Mesenchymal stem cell (in vitro differentiated cells and primary cell): ENCODE measurements around the gene CYP2J2. TPM values are rescaled to one million over a fixed set of nuclear protein-coding genes. Genes with fewer than 3 reads are reported as not detected.

Experiments used
- DNase-seq: peaks from one replicate; pipeline ENCODE4 v3.0.0-alpha.2; 2013
- H2AFZ ChIP-seq: one replicate; pipeline ENCODE4 v1.6.1; 2013; ENCODE audit warnings: low read depth, mild to moderate bottlenecking, control low read depth, inconsistent platforms, low read length, moderate library complexity
- H2AK5ac ChIP-seq: 2 replicates; pipeline ENCODE4 v1.6.1; 2013; ENCODE audit warnings: low read length, moderate library complexity, mild to moderate bottlenecking, inconsistent platforms; ENCODE audit not compliant: severe bottlenecking
- H2BK120ac ChIP-seq: one replicate; pipeline ENCODE4 v1.6.1; 2013; ENCODE audit warnings: low read depth, mild to moderate bottlenecking, inconsistent platforms, low read length, moderate library complexity
- H2BK12ac ChIP-seq, 2 experiments: one replicate each; pipeline ENCODE4 v1.6.1; 2013; ENCODE audit warnings: inconsistent platforms in 2 of 2, low read length in 2 of 2, mild to moderate bottlenecking in 2 of 2, moderate library complexity in 2 of 2, control low read depth in 1 of 2
- H2BK15ac ChIP-seq: one replicate; pipeline ENCODE4 v1.6.1; 2013; ENCODE audit warnings: mild to moderate bottlenecking, low read depth, inconsistent platforms; ENCODE audit not compliant: poor library complexity, severe bottlenecking
- H2BK5ac ChIP-seq: 2 replicates; pipeline ENCODE4 v1.6.1; 2013; ENCODE audit warnings: low read depth, mild to moderate bottlenecking, low read length, control low read depth, inconsistent platforms; ENCODE audit not compliant: poor library complexity, severe bottlenecking
- H3K14ac ChIP-seq, 2 experiments: one replicate each; pipeline ENCODE4 v1.6.1; 2013; ENCODE audit warnings: inconsistent platforms in 2 of 2, low read length in 2 of 2, control low read depth in 1 of 2, mild to moderate bottlenecking in 1 of 2, moderate library complexity in 1 of 2
- H3K18ac ChIP-seq, 2 experiments: one replicate each; pipeline ENCODE4 v1.6.1; 2013; ENCODE audit warnings: inconsistent platforms in 2 of 2, low read length in 2 of 2, control low read depth in 1 of 2, low read depth in 1 of 2, mild to moderate bottlenecking in 1 of 2
- H3K23ac ChIP-seq, 2 experiments: one replicate each; pipeline ENCODE4 v1.6.1; 2013; ENCODE audit warnings: inconsistent platforms in 2 of 2, low read length in 2 of 2, mild to moderate bottlenecking in 2 of 2, moderate library complexity in 2 of 2, control low read depth in 1 of 2
- H3K27ac ChIP-seq: 2 replicates; pipeline ENCODE4 v1.5.1; 2013; ENCODE audit warnings: mild to moderate bottlenecking, moderate library complexity, low read length, control low read depth, inconsistent platforms; ENCODE audit not compliant: poor library complexity, severe bottlenecking
- H3K27me3 ChIP-seq, 2 experiments: 2 replicates each; pipeline versions ENCODE4 v1.6.1 to v1.7.0; 2013; ENCODE audit warnings: low read length in 2 of 2, mild to moderate bottlenecking in 2 of 2, moderate library complexity in 2 of 2, control low read depth in 1 of 2, inconsistent platforms in 1 of 2; ENCODE audit not compliant: control insufficient read depth in 1 of 2, insufficient read depth in 1 of 2
- H3K36me3 ChIP-seq, 2 experiments: 2 replicates each; pipeline versions ENCODE4 v1.6.1 to v1.7.0; 2013; ENCODE audit warnings: low read length in 2 of 2, control low read depth in 1 of 2, inconsistent platforms in 1 of 2, low read depth in 1 of 2, mild to moderate bottlenecking in 1 of 2; ENCODE audit not compliant: insufficient read depth in 2 of 2, control insufficient read depth in 1 of 2
- H3K4ac ChIP-seq, 2 experiments: one replicate each; pipeline ENCODE4 v1.6.1; 2013; ENCODE audit warnings: inconsistent platforms in 2 of 2, low read length in 2 of 2, mild to moderate bottlenecking in 2 of 2, moderate library complexity in 2 of 2, control low read depth in 1 of 2, low read depth in 1 of 2
- H3K4me1 ChIP-seq: 2 replicates; pipeline ENCODE4 v1.6.1; 2013; ENCODE audit warnings: low read depth, low read length, control low read depth; ENCODE audit not compliant: control insufficient read depth, insufficient read depth
- H3K4me2 ChIP-seq: 2 replicates; pipeline ENCODE4 v1.6.1; 2013; ENCODE audit warnings: low read length, mild to moderate bottlenecking, inconsistent platforms; ENCODE audit not compliant: poor library complexity, severe bottlenecking
- H3K4me3 ChIP-seq, 2 experiments: 2 replicates each; pipeline versions ENCODE4 v1.5.1 to v1.7.0; 2013; ENCODE audit warnings: low read length in 2 of 2, mild to moderate bottlenecking in 2 of 2, control low read depth in 1 of 2, low read depth in 1 of 2; ENCODE audit not compliant: insufficient read depth in 1 of 2
- H3K79me1 ChIP-seq: replicated peaks from 2 replicates; pipeline ENCODE4 v1.6.1; 2013; ENCODE audit warnings: mild to moderate bottlenecking, control low read depth, low read length, inconsistent platforms; ENCODE audit not compliant: poor library complexity, severe bottlenecking
- H3K9ac ChIP-seq: 2 replicates; pipeline ENCODE4 v1.7.0; 2013; ENCODE audit warnings: mild to moderate bottlenecking, low read length, moderate library complexity
- H3K9me3 ChIP-seq: 2 replicates; pipeline ENCODE4 v1.7.0; 2013; ENCODE audit warnings: mild to moderate bottlenecking, low read length; ENCODE audit not compliant: control insufficient read depth
- H4K8ac ChIP-seq: one replicate; pipeline ENCODE4 v1.6.1; 2013; ENCODE audit warnings: inconsistent platforms, mild to moderate bottlenecking, low read length, moderate library complexity
- H4K91ac ChIP-seq: one replicate; pipeline ENCODE4 v1.6.1; 2013; ENCODE audit warnings: mild to moderate bottlenecking, low read length, inconsistent platforms
- WGBS: methylation state at CpG from one replicate; pipeline ENCODE4 v1.1.7; 2013; ENCODE audit warnings: mixed read lengths; 5-methylcytosine and 5-hydroxymethylcytosine counted together
- small RNA-seq: library from polyadenylated mRNA; stranded (forward); fragments of <200 nt; extraction: miRNeasy Mini kit (QIAGEN cat#:217004); gene quantifications from one replicate; pipeline ENCODE3, GENCODE V24; 2013; ENCODE audit warnings: low read depth

CYP2J2 gene

GRCh38 chr1:59846209-59846894 lies 80.2 kb downstream of the CYP2J2 start:
- Histone ChIP-seq H2BK120ac (no peak overlapping the region), H4K8ac (no peak overlapping the region), H3K4me3 (no peak overlapping the region), H3K9me3 (no peaks in the 10 kb centered on the region), H3K9ac (no peak overlapping the region), H2BK5ac (peak overlapping the region; percentile 8), H3K4ac (no peak overlapping the region), H3K14ac (no peak overlapping the region), H3K23ac (no peak overlapping the region), H2BK12ac (no peak overlapping the region), H2BK15ac (no peak overlapping the region), H3K27me3 (no peaks in the 10 kb centered on the region), H2AFZ (no peak overlapping the region), H3K27ac (no peak overlapping the region), H3K36me3 (peaks cover 0 to 3% of the 10 kb centered on the region in 2 experiments), H3K18ac (no peak overlapping the region), H3K4me2 (no peak overlapping the region), H4K91ac (no peak overlapping the region), H3K4me1 (no peaks in the 10 kb centered on the region), H2AK5ac (no peak overlapping the region), H3K79me1 (no peaks in the 10 kb centered on the region)
- no peak for DNase-seq
- WGBS = no CpG with 5 or more reads among the region's 3 CpGs

DNA sequence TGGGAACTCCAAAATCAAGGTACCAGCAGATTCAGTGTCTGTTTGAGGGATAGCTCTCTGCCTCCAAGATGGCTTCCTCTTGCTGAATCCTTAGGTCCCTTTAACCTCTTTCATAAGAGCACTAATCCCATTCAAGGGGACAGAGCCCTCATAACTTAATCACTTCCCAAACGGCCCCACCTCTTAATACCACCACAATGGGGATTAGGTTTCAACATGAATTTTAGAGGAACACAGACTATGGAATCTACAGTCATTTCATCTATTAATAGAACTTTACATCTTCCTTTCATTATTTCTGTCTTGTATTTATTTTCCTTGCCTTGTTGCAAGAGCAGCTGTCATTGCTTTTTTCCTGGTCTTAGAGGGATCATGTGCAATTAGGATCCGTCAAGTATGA lies 81.5 kb downstream of the CYP2J2 start:
- no peak overlapping the region for H3K18ac ChIP-seq
- no peak overlapping the region for H3K14ac ChIP-seq
- H2AFZ ChIP-seq = no peak overlapping the region
- H3K4me1 ChIP-seq = no peaks in the 10 kb centered on the region
- no peak overlapping the region for H3K4ac ChIP-seq
- H3K4me3 ChIP-seq = no peak overlapping the region
- no peak overlapping the region for H2BK5ac ChIP-seq
- no peaks in the 10 kb centered on the region for H3K79me1 ChIP-seq
- no peak overlapping the region for H2BK12ac ChIP-seq
- H3K9ac ChIP-seq = no peak overlapping the region
- H3K27ac ChIP-seq = no peak overlapping the region
- peaks cover 0 to 3% of the 10 kb centered on the region in 2 experiments for H3K36me3 ChIP-seq
- no peak overlapping the region for H2BK120ac ChIP-seq
- H2BK15ac ChIP-seq = no peak overlapping the region
- H4K8ac ChIP-seq = no peak overlapping the region
- no peak overlapping the region for H3K23ac ChIP-seq
- WGBS = 71% methylated on average over 2 of the region's 2 CpGs
- no peak for DNase-seq
- H2AK5ac ChIP-seq = no peak overlapping the region
- H3K27me3 ChIP-seq = no peaks in the 10 kb centered on the region
- H3K4me2 ChIP-seq = no peak overlapping the region
- no peak overlapping the region for H4K91ac ChIP-seq
- H3K9me3 ChIP-seq = no peaks in the 10 kb centered on the region

Small RNA genes lying within 50 kb of the gene (small RNA-seq; reads per million reads assigned to genes)
- not detected for gene RN7SL475P
